ENCODE data around the gene CD96. TPM values are rescaled to one million over a fixed set of nuclear protein-coding genes. Genes with fewer than 3 reads are reported as not detected.
"Not testable (repeated sequence)": the region's sequence is repeated elsewhere in the genome, so short reads cannot be mapped to it uniquely, and the experiment has no call there.

CD96 gene
- total RNA-seq, 1 experiment from 2014 or later: 0.13 TPM

- DNase-seq (ENCODE audit: low read depth in 1 of 2, low spot score in 2 of 2); H3K36me3 ChIP-seq; H3K9me3 ChIP-seq (replicated peaks); H3K27me3 ChIP-seq (replicated peaks); H3K27ac ChIP-seq; H3K4me1 ChIP-seq (replicated peaks); H3K4me3 ChIP-seq: not testable (repeated sequence)
Observed at GRCh38 chr3:111629018-111629417, 87.0 kb downstream of the CD96 start.

- not testable (repeated sequence) for H3K9me3 ChIP-seq (replicated peaks); H3K27ac ChIP-seq; H3K4me1 ChIP-seq (replicated peaks); H3K36me3 ChIP-seq; DNase-seq (ENCODE audit: low read depth in 1 of 2, low spot score in 2 of 2); H3K4me3 ChIP-seq; H3K27me3 ChIP-seq (replicated peaks)
Observed at GRCh38 chr3:111630638-111631037, 88.6 kb downstream of the CD96 start.

- Histone ChIP-seq H3K9me3 (replicated peaks) (no peaks in the 10 kb centered on the region), H3K4me3 (no peak overlapping the region), H3K36me3 (no peaks in the 10 kb centered on the region), H3K27ac (no peak overlapping the region), H3K4me1 (replicated peaks) (no peaks in the 10 kb centered on the region), H3K27me3 (replicated peaks) (no peaks in the 10 kb centered on the region)
- no peak for DNase-seq (ENCODE audit: low read depth in 1 of 2, low spot score in 2 of 2)
Observed at GRCh38 chr3:111635403-111635802, 93.4 kb downstream of the CD96 start.

- Histone ChIP-seq H3K27ac (no peak overlapping the region), H3K27me3 (replicated peaks) (no peaks in the 10 kb centered on the region), H3K4me3 (no peak overlapping the region), H3K36me3 (no peaks in the 10 kb centered on the region), H3K9me3 (replicated peaks) (no peaks in the 10 kb centered on the region), H3K4me1 (replicated peaks) (no peaks in the 10 kb centered on the region)
- DNase-seq (ENCODE audit: low read depth in 1 of 2, low spot score in 2 of 2): no peak
Observed at GRCh38 chr3:111636366-111636885, 94.4 kb downstream of the CD96 start.

- H3K36me3 ChIP-seq: no peaks in the 10 kb centered on the region
- no peak overlapping the region for H3K4me3 ChIP-seq
- H3K27ac ChIP-seq: no peak overlapping the region
- H3K4me1 ChIP-seq (replicated peaks): no peaks in the 10 kb centered on the region
- no peaks in the 10 kb centered on the region for H3K9me3 ChIP-seq (replicated peaks)
- H3K27me3 ChIP-seq (replicated peaks): no peaks in the 10 kb centered on the region
- no peak for DNase-seq (ENCODE audit: low read depth in 1 of 2, low spot score in 2 of 2)
Observed at GRCh38 chr3:111639316-111639715, 97.3 kb downstream of the CD96 start.

- peaks cover 10% of the 10 kb centered on the region; the same call in 1 of the 2 replicates for H3K4me1 ChIP-seq (replicated peaks)
- no peaks in the 10 kb centered on the region; the same call in 1 of the 2 replicates for H3K27me3 ChIP-seq (replicated peaks)
- no peak for DNase-seq (ENCODE audit: low read depth in 1 of 2, low spot score in 2 of 2)
- no peak overlapping the region for H3K4me3 ChIP-seq
- H3K36me3 ChIP-seq: no peaks in the 10 kb centered on the region
- H3K27ac ChIP-seq: no peak overlapping the region
- no peaks in the 10 kb centered on the region for H3K9me3 ChIP-seq (replicated peaks)
Observed at GRCh38 chr3:111648991-111649579, 107.1 kb downstream of the CD96 start.

- Histone ChIP-seq H3K27ac (no peak overlapping the region), H3K9me3 (replicated peaks) (no peaks in the 10 kb centered on the region), H3K4me3 (no peak overlapping the region), H3K27me3 (replicated peaks) (no peaks in the 10 kb centered on the region; the same call in 1 of the 2 replicates), H3K4me1 (replicated peaks) (peaks cover 10% of the 10 kb centered on the region; the same call in 1 of the 2 replicates), H3K36me3 (no peaks in the 10 kb centered on the region)
- DNase-seq (ENCODE audit: low read depth in 1 of 2, low spot score in 2 of 2): no peak
Observed at GRCh38 chr3:111650378-111651275, 108.6 kb downstream of the CD96 start.

GRCh38 chr3:111652492-111653180 lies 110.6 kb downstream of the CD96 start:
- peaks cover 10% of the 10 kb centered on the region; the same call in 1 of the 2 replicates for H3K4me1 ChIP-seq (replicated peaks)
- no peak for DNase-seq (ENCODE audit: low read depth in 1 of 2, low spot score in 2 of 2)
- H3K4me3 ChIP-seq: no peak overlapping the region
- H3K27me3 ChIP-seq (replicated peaks): no peaks in the 10 kb centered on the region; the same call in 1 of the 2 replicates
- H3K27ac ChIP-seq: no peak overlapping the region
- no peaks in the 10 kb centered on the region for H3K36me3 ChIP-seq
- no peaks in the 10 kb centered on the region for H3K9me3 ChIP-seq (replicated peaks)

GRCh38 chr3:111653766-111654165 lies 111.8 kb downstream of the CD96 start:
- H3K27ac ChIP-seq: no peak overlapping the region
- H3K4me1 ChIP-seq (replicated peaks): peaks cover 9% of the 10 kb centered on the region; the same call in 1 of the 2 replicates
- DNase-seq (ENCODE audit: low read depth in 1 of 2, low spot score in 2 of 2): no peak
- no peaks in the 10 kb centered on the region for H3K9me3 ChIP-seq (replicated peaks)
- no peaks in the 10 kb centered on the region; the same call in 1 of the 2 replicates for H3K27me3 ChIP-seq (replicated peaks)
- H3K36me3 ChIP-seq: no peaks in the 10 kb centered on the region
- no peak overlapping the region for H3K4me3 ChIP-seq

- H3K36me3 ChIP-seq: no peaks in the 10 kb centered on the region
- no peak overlapping the region for H3K27ac ChIP-seq
- peaks cover 18% of the 10 kb centered on the region for H3K4me1 ChIP-seq (replicated peaks)
- DNase-seq (ENCODE audit: low read depth in 1 of 2, low spot score in 2 of 2): no peak
- H3K4me3 ChIP-seq: no peak overlapping the region
- H3K9me3 ChIP-seq (replicated peaks): peaks cover 3% of the 10 kb centered on the region; the same call in 1 of the 2 replicates
- H3K27me3 ChIP-seq (replicated peaks): no peaks in the 10 kb centered on the region
Observed at GRCh38 chr3:111662012-111662411, 120.0 kb downstream of the CD96 start.

- Histone ChIP-seq H3K4me1 (replicated peaks) (peaks cover 22% of the 10 kb centered on the region), H3K9me3 (replicated peaks) (peaks cover 3% of the 10 kb centered on the region; the same call in 1 of the 2 replicates), H3K36me3 (no peaks in the 10 kb centered on the region), H3K27ac (no peak overlapping the region), H3K27me3 (replicated peaks) (no peaks in the 10 kb centered on the region), H3K4me3 (no peak overlapping the region)
- no peak for DNase-seq (ENCODE audit: low read depth in 1 of 2, low spot score in 2 of 2)
Observed at GRCh38 chr3:111662907-111663306, 120.9 kb downstream of the CD96 start.

- Histone ChIP-seq H3K4me3 (no peak overlapping the region), H3K4me1 (replicated peaks) (peaks cover 50% of the 10 kb centered on the region), H3K27me3 (replicated peaks) (no peaks in the 10 kb centered on the region), H3K36me3 (no peaks in the 10 kb centered on the region), H3K27ac (no peak overlapping the region), H3K9me3 (replicated peaks) (0 out of 2 replicates have a peak, but pooled peaks cover 3% of the 10 kb centered on the region)
- no peak for DNase-seq (ENCODE audit: low read depth in 1 of 2, low spot score in 2 of 2)
Observed at GRCh38 chr3:111666041-111666735, 124.2 kb downstream of the CD96 start.

- Histone ChIP-seq H3K9me3 (replicated peaks) (0 out of 2 replicates have a peak, but pooled peaks cover 3% of the 10 kb centered on the region), H3K36me3 (no peaks in the 10 kb centered on the region), H3K4me3 (no peak overlapping the region), H3K27ac (no peak overlapping the region), H3K27me3 (replicated peaks) (no peaks in the 10 kb centered on the region), H3K4me1 (replicated peaks) (peaks cover 50% of the 10 kb centered on the region)
- DNase-seq (ENCODE audit: low read depth in 1 of 2, low spot score in 2 of 2): no peak
Observed at GRCh38 chr3:111667170-111667569, 125.2 kb downstream of the CD96 start.
